C4-2B (cell line): ENCODE results near the gene LGALS9C.
"Not testable (repeated sequence)": the region's sequence is repeated elsewhere in the genome, so short reads cannot be mapped to it uniquely, and the experiment has no call there.

Experiments
- ZFX ChIP-seq: fragments of 450-650 bp; IDR thresholded peaks from 2 replicates; pipeline ENCODE4 v1.6.1; 2017
- TF ChIP-seq, protein P1 (sequence below): fragments of 450-650 bp; conservative IDR thresholded peaks from 2 replicates; pipeline ENCODE4 v1.5.1; 2017; ENCODE audit warnings: mild to moderate bottlenecking

DNA sequence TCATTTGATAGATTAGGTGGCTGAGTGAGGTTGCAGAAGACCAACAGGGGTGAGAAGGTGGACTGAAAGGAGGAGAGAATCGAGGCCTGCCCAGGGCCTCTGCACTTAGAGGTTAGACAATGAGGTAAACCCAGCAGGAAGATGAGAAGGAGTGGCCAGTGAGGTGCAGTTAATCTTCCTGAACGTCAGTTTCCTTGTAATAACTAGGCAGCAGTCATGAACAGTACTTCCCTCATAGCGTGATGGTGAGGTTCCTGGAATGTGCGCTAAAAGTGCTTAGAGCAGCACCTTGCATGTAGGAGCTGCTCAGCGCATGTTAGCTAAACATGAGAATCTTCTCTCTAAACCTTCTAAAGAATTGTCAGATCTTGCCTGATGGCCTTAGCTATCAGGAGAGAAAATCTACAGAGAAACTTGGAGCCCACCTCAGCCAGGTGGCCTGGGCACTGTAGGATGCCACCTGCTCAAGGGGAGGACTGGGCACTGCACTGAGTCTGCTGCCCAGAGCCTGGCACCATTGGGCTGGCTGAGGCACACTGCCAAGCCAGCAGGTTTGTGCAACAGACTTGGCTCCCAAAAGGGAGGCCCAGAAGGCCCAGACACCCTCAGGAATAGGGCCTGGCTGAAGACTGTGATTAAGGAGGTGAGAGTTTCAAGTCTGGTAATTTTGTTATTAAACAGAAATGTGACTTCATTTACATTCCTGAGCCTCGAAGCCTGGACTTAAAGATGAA is 10.2 kb upstream of the LGALS9C start:
- TF ChIP-seq, protein P1, sequence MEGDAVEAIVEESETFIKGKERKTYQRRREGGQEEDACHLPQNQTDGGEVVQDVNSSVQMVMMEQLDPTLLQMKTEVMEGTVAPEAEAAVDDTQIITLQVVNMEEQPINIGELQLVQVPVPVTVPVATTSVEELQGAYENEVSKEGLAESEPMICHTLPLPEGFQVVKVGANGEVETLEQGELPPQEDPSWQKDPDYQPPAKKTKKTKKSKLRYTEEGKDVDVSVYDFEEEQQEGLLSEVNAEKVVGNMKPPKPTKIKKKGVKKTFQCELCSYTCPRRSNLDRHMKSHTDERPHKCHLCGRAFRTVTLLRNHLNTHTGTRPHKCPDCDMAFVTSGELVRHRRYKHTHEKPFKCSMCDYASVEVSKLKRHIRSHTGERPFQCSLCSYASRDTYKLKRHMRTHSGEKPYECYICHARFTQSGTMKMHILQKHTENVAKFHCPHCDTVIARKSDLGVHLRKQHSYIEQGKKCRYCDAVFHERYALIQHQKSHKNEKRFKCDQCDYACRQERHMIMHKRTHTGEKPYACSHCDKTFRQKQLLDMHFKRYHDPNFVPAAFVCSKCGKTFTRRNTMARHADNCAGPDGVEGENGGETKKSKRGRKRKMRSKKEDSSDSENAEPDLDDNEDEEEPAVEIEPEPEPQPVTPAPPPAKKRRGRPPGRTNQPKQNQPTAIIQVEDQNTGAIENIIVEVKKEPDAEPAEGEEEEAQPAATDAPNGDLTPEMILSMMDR: not testable (repeated sequence)
- TF ChIP-seq ZFX: not testable (repeated sequence)
